Measurements from ENCODE around the gene KDM4B.

The KDM4B gene

GRCh38 chr19:5036698-5037563 lies 68.0 kb downstream of the KDM4B start:
- no peak for DNase-seq

- peak; percentile 85 for DNase-seq
Observed at GRCh38 chr19:5037936-5038335, 69.0 kb downstream of the KDM4B start.

DNA sequence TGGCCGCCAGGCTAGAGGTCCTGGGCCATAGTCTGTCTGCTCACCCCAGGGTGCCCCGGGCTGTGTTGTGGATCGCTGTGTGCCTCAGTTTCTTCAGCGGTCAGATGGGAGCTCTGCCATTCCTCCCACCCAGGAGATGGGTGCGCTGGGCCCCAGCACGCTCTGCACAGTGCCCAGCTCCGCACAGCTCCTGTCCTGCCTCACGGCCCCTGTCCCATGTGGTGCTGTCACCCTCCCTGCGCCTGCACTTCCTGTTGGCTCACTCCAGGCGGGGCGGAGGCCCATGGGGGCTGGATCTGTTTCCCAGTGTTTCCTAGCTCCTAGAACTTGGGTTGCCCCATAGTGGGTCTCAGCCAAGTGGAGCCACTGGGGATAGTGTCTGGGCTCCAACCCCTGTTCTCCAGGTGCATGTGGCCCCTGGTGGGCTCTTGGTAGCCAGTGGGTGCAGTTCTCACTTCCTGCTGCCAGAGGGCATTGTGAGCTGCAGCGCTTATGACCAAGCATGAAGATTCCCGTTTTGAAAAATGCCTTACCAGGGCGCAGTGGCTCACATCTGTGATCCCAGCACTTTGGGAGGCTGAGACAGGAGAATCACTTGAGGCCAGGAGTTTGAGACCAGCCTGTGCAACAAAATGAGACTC lies 69.8 kb downstream of the KDM4B start:
- DNase-seq, result no peak

DNA sequence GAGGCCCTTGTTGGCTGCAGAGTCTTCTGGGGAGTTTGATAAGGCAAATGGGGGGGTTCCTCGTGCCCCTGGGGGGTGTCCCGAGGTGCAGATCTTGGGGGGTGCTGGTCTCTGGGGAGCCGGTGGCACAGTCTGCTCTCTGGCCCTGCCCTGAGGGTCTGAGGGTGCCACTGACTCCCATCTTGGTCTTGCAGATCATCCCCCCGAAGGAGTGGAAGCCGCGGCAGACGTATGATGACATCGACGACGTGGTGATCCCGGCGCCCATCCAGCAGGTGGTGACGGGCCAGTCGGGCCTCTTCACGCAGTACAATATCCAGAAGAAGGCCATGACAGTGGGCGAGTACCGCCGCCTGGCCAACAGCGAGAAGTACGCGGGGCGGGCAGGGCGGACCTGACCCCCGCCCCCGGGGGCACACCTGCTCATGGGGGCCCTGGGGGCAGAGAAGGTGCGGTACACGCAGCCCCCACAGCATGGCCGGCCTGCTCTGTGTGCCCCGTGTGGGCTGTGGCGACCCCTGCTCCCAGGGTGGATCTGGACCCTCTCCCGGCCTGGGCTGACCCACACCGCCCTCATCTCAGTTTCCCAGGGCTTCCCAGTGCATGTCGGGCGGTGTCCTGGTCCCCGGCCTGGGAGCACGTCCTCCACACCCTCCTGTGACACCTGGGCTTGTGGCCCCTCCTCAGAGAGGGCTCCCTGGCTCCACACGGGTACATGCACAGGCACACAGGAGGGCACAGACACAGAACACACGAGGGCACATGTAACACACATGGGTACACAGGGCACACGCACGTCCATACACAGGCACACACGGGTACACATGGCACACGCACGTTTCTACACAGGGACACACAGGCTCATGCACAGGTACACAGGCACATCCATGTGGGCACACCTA lies 71.0 kb downstream of the KDM4B start:
- no peak for DNase-seq

GRCh38 chr19:5040544-5041167 lies 71.7 kb downstream of the KDM4B start:
- no peak for DNase-seq

- no peak for DNase-seq
Observed at GRCh38 chr19:5041168-5041912, 72.4 kb downstream of the KDM4B start.

- no peak for DNase-seq
Observed at GRCh38 chr19:5041913-5042187, 72.9 kb downstream of the KDM4B start.

GRCh38 chr19:5042556-5042955 lies 73.6 kb downstream of the KDM4B start:
- no peak for DNase-seq

- DNase-seq, result no peak
Observed at GRCh38 chr19:5045029-5045428, 76.1 kb downstream of the KDM4B start.

DNA sequence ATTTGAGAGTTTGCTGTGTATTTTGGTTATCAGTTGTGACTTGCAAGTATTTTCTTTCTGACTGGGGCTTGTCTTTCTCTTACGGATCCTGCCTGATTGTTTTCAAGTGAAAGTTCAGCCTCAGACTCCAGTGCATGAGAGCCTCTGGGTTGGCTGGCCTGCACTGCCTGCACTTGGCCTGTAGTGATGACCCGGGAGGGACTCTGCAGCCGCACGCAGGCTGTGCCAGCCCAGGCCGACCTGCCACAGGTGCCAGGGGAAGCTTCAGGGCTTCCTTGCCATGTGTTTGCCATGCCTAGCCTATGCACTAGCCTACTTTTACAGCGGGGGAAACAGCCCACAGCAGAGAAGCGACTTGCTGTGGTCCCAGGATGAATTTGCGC lies 77.0 kb downstream of the KDM4B start:
- no peak for DNase-seq

DNA sequence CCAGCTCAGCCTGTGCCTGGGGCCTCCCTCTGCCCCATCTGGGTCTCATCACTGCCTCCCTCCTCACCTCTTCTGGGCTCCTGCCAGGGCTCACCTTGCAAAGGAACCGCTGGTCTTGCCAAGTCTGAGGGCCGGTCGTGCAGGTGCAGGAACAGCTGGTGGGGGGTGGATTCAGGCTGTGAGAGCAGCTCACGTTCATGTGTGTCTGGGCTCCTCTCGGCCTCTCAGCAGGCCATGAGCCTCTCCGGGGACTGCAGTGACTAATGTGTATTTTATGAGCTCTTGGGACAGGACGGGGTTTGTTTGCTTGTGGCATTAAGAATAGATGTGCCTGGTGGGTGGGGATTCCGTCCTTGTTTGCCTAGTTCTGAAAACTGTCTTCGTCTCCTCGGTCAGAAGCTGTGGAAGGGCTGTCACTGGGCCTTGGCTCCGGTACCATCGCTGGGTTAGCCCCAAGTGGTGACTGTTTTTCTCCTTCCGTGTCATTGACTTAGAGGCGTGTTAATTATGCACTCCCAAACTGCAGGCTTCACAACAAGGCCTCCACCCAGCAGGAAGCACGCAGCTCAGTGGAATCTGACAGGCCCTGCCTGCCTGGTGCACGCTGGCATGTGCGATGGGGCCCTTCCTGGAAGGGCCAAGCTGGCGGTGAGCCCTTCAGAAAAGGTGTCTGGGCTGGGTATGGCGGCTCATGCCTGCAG lies 77.6 kb downstream of the KDM4B start:
- DNase-seq, result peak; percentile 97

DNA sequence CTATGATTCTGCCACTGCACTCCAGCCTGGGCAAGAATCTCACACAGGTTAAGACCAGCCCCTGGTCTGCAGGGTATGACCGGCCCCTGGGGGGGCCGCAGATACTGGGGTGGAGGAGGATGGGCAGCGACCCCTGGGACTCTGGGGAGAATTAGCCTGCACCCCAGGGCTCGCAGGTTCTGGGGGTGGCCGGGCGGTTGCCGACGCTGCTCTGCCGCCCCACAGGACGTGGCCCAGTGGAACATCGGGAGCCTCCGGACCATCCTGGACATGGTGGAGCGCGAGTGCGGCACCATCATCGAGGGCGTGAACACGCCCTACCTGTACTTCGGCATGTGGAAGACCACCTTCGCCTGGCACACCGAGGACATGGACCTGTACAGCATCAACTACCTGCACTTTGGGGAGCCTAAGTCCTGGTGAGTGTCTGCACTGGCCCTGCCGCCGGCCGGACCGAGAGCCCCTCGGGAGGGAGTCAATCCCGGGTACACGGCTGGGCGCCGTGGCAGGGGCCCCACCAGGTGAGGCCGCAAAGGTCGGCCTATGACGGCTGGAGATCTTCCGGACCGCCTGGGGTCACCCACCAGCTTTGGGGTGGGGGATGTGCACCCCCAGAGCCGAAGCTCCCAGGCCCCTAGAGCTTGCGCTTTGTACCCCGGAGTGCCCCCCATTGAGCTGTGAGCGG lies 78.5 kb downstream of the KDM4B start:
- no peak for DNase-seq

DNA sequence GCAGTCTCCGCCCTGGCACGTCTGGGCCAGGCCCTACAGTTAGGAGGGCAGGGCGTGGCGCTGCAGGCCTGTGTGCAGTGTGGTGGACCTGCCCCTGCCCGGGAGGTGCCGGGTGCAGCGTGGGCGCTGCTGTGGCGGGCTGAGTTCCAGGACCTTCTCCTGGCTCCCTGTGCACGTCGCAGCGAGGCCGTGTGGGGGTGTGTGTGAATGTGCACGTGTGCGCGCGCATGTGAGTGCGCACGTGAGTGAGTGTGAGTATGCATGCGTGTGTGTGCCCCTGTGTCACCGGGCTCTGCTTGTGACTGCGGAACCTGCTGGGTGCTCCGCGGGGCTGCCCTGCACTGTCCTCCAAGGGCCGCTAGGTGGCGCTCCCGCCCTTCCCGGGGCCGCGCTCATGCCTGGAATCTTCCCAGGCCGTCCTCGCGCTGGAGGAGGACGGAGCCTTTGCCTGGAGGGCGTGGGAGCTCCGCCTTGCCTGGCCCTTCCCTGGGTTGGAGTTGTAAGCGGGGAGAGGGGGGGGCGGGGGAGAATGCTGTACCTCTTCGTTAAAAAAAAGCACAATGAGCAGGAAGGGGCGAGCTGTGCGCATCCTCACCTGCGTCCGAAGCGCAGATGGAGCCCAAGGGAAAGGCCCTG lies 79.3 kb downstream of the KDM4B start:
- DNase-seq, result no peak

DNA sequence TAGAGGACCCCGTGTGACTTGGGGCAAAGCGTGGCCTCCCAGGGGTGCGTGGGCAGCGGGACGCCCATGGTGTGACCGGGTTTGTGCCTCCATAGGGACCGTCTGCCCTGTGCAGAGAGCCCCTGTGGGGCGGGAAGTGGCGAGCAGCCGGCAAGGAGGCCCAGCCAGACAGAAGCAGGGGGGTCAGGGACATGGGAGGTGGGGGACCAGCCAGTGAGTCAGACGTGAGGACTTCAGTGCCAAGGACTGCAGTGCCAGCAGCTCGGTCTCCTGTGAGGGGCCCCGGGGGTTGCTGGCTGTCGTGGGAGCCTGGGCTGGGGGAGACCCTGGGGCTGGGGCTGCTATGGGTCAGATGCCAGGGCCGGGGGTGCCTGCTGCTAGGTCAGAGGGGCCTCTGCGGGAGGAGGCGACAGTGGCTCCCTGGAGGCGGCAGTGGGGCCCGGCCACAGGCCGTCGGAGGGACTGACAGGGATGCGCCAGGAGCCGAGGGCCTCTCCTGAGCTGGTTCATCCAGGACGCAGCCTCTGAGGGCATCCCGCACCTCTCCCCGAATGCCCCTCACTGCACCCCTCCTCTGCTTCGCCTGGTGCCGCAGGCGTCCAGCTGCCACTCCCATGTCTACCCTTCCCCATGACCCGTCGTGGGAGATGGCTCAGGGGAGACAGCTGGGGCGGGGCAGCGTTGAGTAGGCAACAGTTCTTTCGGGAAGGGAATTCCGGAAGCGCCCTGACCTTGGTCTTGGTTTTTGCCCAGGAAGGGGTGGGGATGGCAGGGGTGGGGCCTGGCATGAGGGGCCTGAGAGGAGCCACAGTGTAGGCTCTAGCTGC lies 80.0 kb downstream of the KDM4B start:
- no peak for DNase-seq

GRCh38 chr19:5049561-5049960 lies 80.6 kb downstream of the KDM4B start:
- no peak for DNase-seq

DNA sequence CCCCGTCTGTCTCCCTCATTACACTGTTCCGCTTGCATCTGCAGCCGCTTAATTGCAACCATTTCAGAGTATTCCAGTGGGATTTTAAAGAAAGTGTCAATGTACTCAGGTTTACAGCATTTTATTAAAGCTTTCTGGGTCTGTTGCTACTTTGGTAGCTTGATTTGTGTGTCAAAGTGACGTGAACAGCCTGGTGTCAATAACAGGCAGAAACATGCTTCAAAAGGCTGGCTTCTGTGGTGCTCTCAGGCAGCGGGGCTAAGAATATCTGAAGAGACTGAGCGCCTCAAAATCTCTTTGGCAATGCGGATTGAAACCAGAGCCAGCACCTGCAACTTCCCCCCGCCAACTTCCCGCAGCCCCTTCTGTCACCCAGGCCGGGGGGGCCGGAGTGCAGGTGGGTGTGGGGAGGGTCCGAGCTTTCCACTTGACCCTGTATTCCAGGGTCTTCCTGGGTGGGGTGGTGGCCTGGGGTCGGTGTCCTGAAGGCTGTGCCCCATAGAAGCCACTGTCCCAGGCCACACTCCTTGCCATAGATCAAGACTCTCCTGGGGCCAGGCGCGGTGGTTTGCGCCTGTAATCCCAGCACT lies 81.2 kb downstream of the KDM4B start:
- no peak for DNase-seq

- no peak for DNase-seq
Observed at GRCh38 chr19:5050905-5051304, 82.0 kb downstream of the KDM4B start.

DNA sequence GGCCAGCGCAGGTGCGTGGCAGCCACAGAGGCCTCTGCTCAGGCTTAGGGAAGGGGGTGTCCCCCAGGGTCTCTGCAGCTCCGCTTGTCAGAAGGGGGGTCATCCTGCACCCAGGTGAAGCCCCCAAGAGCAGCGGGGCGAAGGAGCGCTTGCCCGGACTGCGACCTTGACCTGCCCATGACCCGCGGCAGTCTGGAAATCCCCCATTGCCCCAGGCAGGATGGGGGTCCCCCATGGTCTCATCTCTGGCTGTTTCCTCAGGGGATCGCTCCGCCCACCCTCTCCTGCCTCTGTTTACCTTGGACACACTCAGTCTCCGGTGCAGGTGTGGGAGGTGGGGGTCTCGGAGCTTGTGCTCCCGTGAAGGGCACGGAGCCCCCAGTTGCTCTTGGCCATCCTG lies 82.7 kb downstream of the KDM4B start:
- no peak for DNase-seq

- DNase-seq, result no peak
Observed at GRCh38 chr19:5052515-5052914, 83.6 kb downstream of the KDM4B start.
